Measurements from ENCODE around the gene SEMA4D.

Gene SEMA4D

DNA sequence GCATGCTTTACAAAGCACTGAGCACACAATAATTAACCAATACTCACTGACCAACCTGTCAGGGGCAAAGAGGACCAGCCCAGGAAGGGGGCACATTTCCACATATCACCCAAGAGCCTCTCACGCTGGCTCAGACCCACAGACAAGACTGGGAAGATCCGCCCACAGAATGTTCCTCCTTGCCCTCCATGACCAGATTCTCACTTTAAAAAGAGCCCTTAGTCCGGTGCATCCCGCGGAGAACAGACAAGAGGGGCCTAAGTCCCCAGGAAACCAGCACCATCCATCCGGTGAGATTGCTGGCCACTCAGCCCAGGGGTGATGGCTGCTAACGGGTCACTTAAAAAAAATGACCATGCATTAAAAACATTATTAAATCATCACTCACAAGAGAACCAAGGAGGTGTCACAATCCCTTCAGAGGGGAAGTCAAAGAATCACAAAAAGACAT is 32.9 kb downstream of the SEMA4D start:
- TF ChIP-seq, protein P1, sequence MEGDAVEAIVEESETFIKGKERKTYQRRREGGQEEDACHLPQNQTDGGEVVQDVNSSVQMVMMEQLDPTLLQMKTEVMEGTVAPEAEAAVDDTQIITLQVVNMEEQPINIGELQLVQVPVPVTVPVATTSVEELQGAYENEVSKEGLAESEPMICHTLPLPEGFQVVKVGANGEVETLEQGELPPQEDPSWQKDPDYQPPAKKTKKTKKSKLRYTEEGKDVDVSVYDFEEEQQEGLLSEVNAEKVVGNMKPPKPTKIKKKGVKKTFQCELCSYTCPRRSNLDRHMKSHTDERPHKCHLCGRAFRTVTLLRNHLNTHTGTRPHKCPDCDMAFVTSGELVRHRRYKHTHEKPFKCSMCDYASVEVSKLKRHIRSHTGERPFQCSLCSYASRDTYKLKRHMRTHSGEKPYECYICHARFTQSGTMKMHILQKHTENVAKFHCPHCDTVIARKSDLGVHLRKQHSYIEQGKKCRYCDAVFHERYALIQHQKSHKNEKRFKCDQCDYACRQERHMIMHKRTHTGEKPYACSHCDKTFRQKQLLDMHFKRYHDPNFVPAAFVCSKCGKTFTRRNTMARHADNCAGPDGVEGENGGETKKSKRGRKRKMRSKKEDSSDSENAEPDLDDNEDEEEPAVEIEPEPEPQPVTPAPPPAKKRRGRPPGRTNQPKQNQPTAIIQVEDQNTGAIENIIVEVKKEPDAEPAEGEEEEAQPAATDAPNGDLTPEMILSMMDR (IDR thresholded peaks at IDR 0.05) = no peak

GRCh38 chr9:89464300-89464901 is 33.5 kb downstream of the SEMA4D start:
- TF ChIP-seq, protein P1 (IDR thresholded peaks at IDR 0.05) = no peak

GRCh38 chr9:89462817-89463683 is 34.9 kb downstream of the SEMA4D start:
- TF ChIP-seq, protein P1 (IDR thresholded peaks at IDR 0.05) = no peak

- TF ChIP-seq, protein P1 (IDR thresholded peaks at IDR 0.05) = no peak
Measured at GRCh38 chr9:89462199-89462598, 35.7 kb downstream of the SEMA4D start.

- TF ChIP-seq, protein P1 (IDR thresholded peaks at IDR 0.05) = no peak
Measured at GRCh38 chr9:89461265-89461664, 36.6 kb downstream of the SEMA4D start.

DNA sequence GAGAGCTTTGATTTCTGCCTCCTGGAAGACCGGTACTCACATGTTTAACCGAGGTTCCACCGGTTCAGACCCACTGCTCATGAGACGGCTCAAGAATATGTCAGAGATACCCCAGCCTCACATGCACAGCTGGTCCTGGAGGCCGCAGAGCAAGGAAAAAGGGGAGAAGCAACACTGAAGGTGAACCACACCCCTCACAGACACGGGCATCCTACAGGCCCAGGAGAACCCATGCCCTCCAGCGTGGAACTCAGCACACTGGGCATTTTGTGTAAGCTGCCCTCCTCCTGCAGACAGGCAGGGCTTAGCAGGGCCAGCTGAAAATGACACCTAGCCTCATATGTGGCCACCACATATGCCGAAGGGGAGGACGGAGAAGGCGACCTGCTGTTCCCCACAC is 37.4 kb downstream of the SEMA4D start:
- TF ChIP-seq, protein P1 (IDR thresholded peaks at IDR 0.05) = no peak

DNA sequence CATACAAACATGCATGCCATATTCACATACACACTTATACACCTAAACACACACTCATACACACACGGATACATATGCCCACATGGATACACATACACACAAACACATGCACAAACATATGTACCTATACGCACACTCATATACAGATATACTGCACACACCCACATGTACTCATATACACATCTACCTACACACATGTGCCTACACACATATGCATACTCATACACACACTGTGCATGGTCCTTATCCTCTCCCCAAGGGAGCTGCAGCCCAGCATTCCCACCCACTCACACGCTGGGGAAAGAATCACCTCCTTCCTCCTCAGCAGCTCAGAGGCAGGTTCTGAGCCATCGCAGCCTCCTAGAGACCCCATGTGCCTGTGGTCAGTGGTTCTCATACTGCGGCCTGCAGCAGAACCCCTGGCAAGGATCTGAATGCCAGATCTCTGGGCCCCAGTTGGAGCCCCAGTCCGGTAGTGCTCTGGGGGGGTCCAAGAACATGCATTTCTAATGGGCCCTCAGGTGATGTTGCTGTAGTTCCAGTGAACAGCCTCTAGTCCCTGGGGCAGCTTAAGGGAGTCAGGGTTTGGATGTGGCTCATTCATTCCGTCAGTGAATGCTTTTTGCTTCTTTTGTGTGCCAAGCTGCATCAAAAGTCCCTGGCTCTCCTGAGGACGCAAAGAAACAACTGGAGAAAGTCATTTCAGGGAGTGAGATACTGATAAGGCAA is 39.0 kb downstream of the SEMA4D start:
- TF ChIP-seq, protein P1 (IDR thresholded peaks at IDR 0.05) = no peak
